OCI-M2 (cell line): ENCODE measurements around the gene RAPGEF4.
"Not testable (repeated sequence)": the region's sequence is repeated elsewhere in the genome, so short reads cannot be mapped to it uniquely, and the experiment has no call there.

Experiments used
- DNase-seq: peaks from one replicate; lab custom pipeline; 2025; ENCODE audit not compliant: unreplicated experiment; lab: John Stamatoyannopoulos, UW

The RAPGEF4 gene

GRCh38 chr2:172770887-172771286 lies 35.2 kb downstream of the RAPGEF4 start:
- DNase-seq, result no peak

- no peak for DNase-seq
These were observed 37.0 kb downstream of the RAPGEF4 start for GRCh38 chr2:172772633-172773032.

- DNase-seq, result no peak
These were observed 38.7 kb downstream of the RAPGEF4 start for GRCh38 chr2:172774302-172774701.

GRCh38 chr2:172775319-172775718 lies 39.7 kb downstream of the RAPGEF4 start:
- DNase-seq, result no peak

- no peak for DNase-seq
These were observed 41.8 kb downstream of the RAPGEF4 start for GRCh38 chr2:172777431-172777830.

- no peak for DNase-seq
These were observed 47.0 kb downstream of the RAPGEF4 start for GRCh38 chr2:172782506-172783164.

- DNase-seq, result no peak
These were observed 47.7 kb downstream of the RAPGEF4 start for GRCh38 chr2:172783165-172783898.

GRCh38 chr2:172788871-172789270 lies 53.2 kb downstream of the RAPGEF4 start:
- no peak for DNase-seq

- no peak for DNase-seq
These were observed 54.8 kb downstream of the RAPGEF4 start for GRCh38 chr2:172790404-172790803.

GRCh38 chr2:172791953-172792352 lies 56.3 kb downstream of the RAPGEF4 start:
- no peak for DNase-seq

GRCh38 chr2:172792711-172793110 lies 57.1 kb downstream of the RAPGEF4 start:
- no peak for DNase-seq

GRCh38 chr2:172803308-172803707 lies 67.7 kb downstream of the RAPGEF4 start:
- not testable (repeated sequence) for DNase-seq

- DNase-seq, result no peak
These were observed 68.8 kb downstream of the RAPGEF4 start for GRCh38 chr2:172804423-172804822.

GRCh38 chr2:172806493-172806892 lies 70.8 kb downstream of the RAPGEF4 start:
- DNase-seq, result no peak

GRCh38 chr2:172806996-172807395 lies 71.4 kb downstream of the RAPGEF4 start:
- DNase-seq, result no peak

GRCh38 chr2:172808156-172808555 lies 72.5 kb downstream of the RAPGEF4 start:
- no peak for DNase-seq

- DNase-seq, result no peak
These were observed 75.4 kb downstream of the RAPGEF4 start for GRCh38 chr2:172811027-172811426.

GRCh38 chr2:172812158-172812744 lies 76.6 kb downstream of the RAPGEF4 start:
- DNase-seq, result no peak

GRCh38 chr2:172813314-172813888 lies 77.8 kb downstream of the RAPGEF4 start:
- DNase-seq, result no peak

GRCh38 chr2:172817411-172817810 lies 81.8 kb downstream of the RAPGEF4 start:
- DNase-seq, result no peak

GRCh38 chr2:172819943-172820342 lies 84.3 kb downstream of the RAPGEF4 start:
- DNase-seq, result no peak
